ENCODE data around the gene LCNL1. TPM values are rescaled to one million over a fixed set of nuclear protein-coding genes. Genes with fewer than 3 reads are reported as not detected.

Gene LCNL1
- total RNA-seq, 4 donors from 2014 or later: 0.36 to 0.37 TPM; not detected in 2

DNA sequence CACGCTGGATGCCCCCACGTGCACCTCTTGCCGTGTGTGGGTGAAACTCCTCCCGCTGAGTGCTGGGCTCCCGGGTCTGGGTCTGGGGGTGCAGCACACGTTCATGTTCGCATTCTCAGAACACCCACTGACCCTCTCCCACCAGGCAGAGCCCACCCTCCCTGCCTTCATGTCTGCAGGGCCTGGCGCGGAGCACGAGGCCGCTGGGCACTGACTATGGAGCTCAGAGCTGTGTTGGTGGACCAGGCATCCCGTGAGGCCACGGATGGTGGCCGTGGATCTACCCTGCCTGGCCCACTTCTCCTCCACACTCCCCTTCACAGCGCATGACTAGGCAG, 21.9 kb upstream of the LCNL1 start:
- 69 to 76% methylated on average over 5 to 10 of the region's 15 CpGs for WGBS, 2 donors
- TF ChIP-seq, protein P1, sequence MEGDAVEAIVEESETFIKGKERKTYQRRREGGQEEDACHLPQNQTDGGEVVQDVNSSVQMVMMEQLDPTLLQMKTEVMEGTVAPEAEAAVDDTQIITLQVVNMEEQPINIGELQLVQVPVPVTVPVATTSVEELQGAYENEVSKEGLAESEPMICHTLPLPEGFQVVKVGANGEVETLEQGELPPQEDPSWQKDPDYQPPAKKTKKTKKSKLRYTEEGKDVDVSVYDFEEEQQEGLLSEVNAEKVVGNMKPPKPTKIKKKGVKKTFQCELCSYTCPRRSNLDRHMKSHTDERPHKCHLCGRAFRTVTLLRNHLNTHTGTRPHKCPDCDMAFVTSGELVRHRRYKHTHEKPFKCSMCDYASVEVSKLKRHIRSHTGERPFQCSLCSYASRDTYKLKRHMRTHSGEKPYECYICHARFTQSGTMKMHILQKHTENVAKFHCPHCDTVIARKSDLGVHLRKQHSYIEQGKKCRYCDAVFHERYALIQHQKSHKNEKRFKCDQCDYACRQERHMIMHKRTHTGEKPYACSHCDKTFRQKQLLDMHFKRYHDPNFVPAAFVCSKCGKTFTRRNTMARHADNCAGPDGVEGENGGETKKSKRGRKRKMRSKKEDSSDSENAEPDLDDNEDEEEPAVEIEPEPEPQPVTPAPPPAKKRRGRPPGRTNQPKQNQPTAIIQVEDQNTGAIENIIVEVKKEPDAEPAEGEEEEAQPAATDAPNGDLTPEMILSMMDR (IDR thresholded peaks at IDR 0.05): no peak
- TF ChIP-seq POLR2A (IDR thresholded peaks at IDR 0.05): no peak
- intact Hi-C loops (cut with DNase I; ENCODE audit: low total_unique reads): no loop called here
- DNase-seq (ENCODE audit: low spot score in 2 of 2): no peak
- H3K4me3 ChIP-seq (ENCODE audit: low read depth, poor library complexity, severe bottlenecking): no peak overlapping the region

DNA sequence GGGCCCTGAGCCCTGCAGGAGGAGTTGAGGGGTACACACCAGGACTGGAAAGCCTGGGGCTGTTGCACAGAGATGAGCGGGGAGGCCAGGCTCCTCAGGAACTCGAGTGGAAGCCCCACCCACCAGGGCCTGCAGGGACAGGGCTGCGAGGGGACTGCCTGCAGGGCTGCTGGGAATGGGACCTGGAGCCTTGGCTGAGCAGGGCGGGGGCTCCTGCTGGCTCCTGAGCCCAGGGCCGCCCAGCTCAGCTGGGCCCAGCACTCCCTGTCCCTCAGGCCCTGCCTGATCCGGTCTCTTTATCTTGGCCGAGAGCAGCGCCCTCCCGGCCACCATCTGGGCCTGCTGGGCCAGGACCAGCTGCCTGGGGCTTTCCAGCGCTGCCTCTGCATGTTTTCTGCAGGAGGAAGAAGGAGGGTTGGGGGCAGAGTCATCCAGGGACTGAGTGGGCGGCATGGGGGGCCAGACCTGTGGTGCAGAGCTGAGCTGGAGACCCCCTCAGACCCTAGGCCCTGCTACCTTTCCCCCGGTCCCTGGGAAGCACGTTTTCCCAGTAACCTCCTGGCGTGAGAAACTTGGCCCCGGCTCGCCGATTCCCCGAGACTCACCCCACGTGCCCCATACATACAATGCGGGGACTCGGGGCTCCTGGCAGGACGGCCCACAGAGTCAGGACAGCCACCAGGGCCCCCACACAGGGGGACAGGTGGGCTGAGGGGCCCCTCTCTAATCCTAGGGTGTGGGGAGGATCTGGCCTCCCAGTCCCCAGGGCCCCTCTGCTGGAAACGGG, 21.3 kb upstream of the LCNL1 start:
- 51 to 55% methylated on average over 15 to 22 of the region's 23 CpGs for WGBS, 2 donors
- DNase-seq (ENCODE audit: low spot score in 2 of 2): no peak

DNA sequence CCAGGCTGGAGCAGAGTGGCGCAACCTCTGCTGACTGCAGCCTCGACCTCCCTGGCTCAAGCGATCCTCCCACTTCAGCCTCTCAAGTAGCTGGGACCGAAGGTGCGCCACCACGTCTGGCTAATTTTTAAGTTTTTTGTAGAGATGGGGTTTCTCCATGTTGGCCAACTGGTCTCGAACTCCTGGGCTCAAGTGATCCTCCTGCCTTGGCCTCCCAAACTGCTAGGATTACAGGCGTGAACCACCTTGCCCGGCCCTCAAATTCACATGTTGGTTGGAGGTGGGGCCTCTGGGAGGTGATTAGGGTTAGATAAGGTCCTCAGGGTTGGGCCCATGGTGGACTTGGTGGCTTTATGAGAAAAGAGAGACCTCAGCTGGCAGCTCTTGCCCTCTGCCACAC, 20.6 kb upstream of the LCNL1 start:
- intact Hi-C loops (cut with DNase I; ENCODE audit: low total_unique reads): no loop called here
- 96% methylated on average over 9 of the region's 9 CpGs for WGBS, 2 donors

More for the DNA sequence above, 21.3 kb upstream of the LCNL1 start:
- TF ChIP-seq, protein P1 (IDR thresholded peaks at IDR 0.05): no peak
- TF ChIP-seq POLR2A (IDR thresholded peaks at IDR 0.05): no peak
- no peak overlapping the region for H3K4me3 ChIP-seq (ENCODE audit: low read depth, poor library complexity, severe bottlenecking)
- intact Hi-C loops (cut with DNase I; ENCODE audit: low total_unique reads): no loop called here

DNA sequence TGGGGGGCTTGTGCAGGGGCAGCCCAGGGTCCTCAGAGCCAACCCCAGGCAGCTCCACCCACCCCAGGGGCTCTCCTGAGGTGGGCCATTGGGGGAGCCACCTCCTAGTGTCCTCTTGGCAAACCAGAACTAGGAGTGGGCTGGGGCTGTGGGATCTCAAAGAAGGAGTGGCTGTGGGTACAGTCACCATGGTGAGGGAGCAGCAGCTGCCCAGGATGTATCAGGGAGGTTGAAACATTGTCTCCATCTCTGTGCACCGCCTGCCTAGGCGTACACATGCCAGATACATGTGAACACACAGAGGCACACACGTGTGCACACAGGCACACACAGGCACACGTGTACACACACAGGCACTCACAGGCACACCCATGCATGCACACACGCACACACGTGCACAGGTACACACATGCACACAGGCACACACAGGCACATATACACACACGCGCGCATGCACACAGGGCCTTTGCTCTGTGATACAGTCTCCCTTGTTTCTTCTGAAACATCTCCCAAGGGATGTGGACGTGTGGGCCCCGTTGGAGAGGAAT, 20.0 kb upstream of the LCNL1 start:
- no peak for DNase-seq (ENCODE audit: low spot score in 2 of 2)
- 80 to 85% methylated on average over 10 to 11 of the region's 11 CpGs for WGBS, 2 donors
- H3K4me3 ChIP-seq (ENCODE audit: low read depth, poor library complexity, severe bottlenecking): no peak overlapping the region
- intact Hi-C loops (cut with DNase I; ENCODE audit: low total_unique reads): no loop called here
- TF ChIP-seq, protein P1 (IDR thresholded peaks at IDR 0.05): no peak
- TF ChIP-seq POLR2A (IDR thresholded peaks at IDR 0.05): no peak

More for the DNA sequence above, 20.6 kb upstream of the LCNL1 start:
- no peak for DNase-seq (ENCODE audit: low spot score in 2 of 2)
- H3K4me3 ChIP-seq (ENCODE audit: low read depth, poor library complexity, severe bottlenecking): no peak overlapping the region
- TF ChIP-seq, protein P1 (IDR thresholded peaks at IDR 0.05): no peak
- TF ChIP-seq POLR2A (IDR thresholded peaks at IDR 0.05): no peak

DNA sequence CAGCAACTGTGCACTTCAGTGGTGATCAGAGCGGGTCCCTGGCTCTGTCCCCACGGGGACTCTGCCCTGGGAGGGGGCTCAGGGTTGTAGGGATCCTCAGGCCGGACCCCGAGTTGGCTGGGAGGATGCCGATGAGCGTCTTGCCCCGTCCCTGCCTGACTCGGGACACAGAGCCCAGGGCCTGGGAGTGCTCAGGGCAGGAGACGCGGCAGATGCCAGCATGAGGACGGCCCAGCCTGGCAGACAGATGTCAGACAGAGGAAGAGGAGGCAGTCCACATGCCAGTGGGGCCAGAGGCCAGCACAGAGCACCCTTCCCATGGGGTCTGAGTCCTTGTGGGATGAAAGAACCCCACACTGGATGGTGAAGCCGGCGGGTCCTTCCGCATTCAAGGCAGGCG, 19.5 kb upstream of the LCNL1 start:
- no peak overlapping the region for H3K4me3 ChIP-seq (ENCODE audit: low read depth, poor library complexity, severe bottlenecking)
- no peak for DNase-seq (ENCODE audit: low spot score in 2 of 2)
- intact Hi-C loops (cut with DNase I; ENCODE audit: low total_unique reads): no loop called here
- WGBS, 2 donors: 78 to 83% methylated on average over 11 to 15 of the region's 15 CpGs
- TF ChIP-seq, protein P1 (IDR thresholded peaks at IDR 0.05): no peak
- TF ChIP-seq POLR2A (IDR thresholded peaks at IDR 0.05): no peak

All from lower leg skin (tissue), 4 donors.